A172 (cell line): ENCODE results near the gene MS4A6E. TPM values are rescaled to one million over a fixed set of nuclear protein-coding genes. Genes with fewer than 3 reads are reported as not detected.
"Not testable (repeated sequence)": the region's sequence is repeated elsewhere in the genome, so short reads cannot be mapped to it uniquely, and the experiment has no call there.

Source experiments
- DNase-seq: peaks from one replicate; pipeline ENCODE4 v3.0.0-alpha.2; 2015; ENCODE audit warnings: low spot score
- total RNA-seq: library from RNA; depleted of rRNA; stranded (reverse); fragments of >200 nt; shearing (Covaris generic); gene quantifications from 2 replicates; pipeline ENCODE4 v1.2.3, GENCODE V29; 2014; rRNA removed

The MS4A6E gene, protein sequence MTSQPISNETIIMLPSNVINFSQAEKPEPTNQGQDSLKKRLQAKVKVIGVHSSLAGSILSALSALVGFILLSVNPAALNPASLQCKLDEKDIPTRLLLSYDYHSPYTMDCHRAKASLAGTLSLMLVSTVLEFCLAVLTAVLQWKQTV
- total RNA-seq: not detected in 2 replicates

DNA sequence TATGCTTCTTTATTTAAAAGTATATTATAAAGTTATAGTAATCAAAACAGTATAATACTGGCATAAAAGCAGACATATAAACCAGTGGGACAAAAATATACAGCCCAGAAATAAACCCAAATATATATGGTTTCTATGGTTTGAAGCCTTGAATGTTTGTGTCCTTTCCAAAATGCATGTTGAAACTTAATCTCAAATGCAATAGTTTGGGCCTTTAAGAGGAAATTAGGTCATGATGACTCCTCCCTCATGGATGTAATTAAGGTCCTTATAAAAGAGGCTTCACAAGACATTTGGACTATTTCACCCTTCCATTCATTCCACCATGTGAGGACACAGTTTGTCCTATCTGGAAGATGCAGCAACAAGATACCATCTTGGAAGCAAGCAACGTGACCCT, at the start of gene MS4A6E:
Gene MS4A6E (plus strand): TSS at position 301 of the 400 bp plus-strand sequence. CDS start 7,641 bp downstream, outside the sequence.
- no peak for DNase-seq

DNA sequence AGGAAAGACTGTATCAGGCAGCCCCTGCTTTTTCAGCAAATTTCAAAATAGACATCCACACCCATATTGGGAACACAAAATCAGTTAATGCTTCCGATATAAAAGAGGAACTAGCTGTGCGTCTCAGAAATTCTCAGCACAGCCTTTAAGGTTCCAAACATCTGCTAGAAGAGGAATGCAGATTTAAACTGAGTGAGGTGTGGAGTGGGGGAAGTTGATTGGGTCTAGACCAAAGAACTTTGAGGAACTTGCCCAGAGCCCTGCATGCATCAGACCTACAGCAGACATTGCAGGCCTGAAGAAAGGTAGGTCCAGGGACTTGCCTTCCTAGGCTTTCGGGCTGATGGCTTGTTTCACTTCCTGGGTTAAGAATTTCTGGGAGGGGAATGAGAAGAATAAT, 46.6 kb upstream of the MS4A6E start, which contains the start of gene MS4A4A:
Gene MS4A4A (plus strand): TSS at position 255 of the 400 bp plus-strand sequence. CDS start 10 bp downstream, at position 265.
- DNase-seq: no peak

DNA sequence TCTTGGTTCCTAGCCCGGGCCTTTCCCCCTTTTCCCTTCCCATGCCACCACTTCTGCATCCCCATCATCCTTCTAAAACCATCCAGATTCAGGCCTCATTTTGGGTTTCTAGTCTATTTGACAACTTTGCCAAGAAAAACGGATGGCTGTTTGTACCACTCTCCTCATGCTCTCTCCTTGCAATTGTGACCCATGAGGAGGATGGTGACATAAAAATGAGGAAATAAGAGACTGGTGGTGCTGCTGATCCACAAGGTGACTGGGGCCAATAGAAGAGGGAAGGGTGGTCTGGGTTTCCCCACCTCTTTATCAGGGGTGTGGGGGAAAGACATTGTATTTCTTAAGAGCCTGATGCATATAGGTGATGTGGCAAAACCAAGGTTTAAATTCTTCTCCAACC, 45.6 kb upstream of the MS4A6E start:
- DNase-seq: no peak

DNA sequence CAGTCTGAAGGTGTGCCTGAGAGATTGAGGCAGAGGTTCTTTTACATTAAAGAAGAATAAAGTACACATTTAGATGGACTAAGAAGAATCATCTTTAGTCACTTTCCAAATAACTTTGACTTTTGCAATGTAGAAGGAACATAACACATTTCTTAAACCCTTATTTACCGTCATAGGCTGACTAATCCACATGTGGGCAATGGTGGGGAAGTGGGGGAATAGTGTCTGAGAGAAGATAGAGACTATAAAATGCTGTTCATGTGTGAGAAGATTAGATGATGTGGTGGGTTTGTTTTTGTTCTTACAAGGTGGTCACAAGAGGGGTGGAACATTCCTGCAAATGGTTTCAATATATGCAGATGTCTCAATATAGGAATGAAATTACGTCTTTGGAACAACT, 44.8 kb upstream of the MS4A6E start:
- no peak for DNase-seq

DNA sequence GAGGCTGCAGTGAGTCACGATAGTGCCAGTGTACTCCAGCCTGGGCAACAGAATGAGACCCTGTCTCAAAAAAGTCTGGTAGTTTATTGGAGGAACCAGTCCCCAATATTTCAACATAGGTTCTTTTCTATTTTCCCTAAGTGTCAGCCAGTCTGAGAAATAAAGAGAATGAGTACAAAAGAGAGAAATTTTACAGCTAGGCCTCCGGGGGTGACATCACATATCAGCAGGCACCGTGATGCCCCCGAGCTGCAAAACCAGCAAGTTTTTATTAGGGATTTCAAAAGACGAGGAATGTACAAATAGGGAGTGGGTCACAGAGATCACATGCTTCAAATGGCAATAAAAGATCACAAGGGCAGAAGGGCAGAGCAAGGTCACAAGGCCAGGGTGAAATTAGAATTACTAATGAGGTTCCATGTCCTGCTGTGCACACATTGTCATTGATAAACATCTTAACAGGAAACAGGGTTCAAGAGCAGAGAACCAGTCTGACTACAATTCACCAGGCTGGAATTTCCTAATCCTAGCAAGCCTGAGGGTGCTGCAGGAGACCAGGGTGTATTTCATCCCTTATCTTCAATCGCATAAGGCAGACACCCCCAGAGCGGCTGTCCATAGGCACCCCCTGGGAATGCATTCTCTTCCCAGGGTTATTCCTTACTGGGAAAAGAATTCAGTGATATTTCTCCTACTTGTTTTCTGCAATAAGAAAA, 41.5 kb upstream of the MS4A6E start:
- not testable (repeated sequence) for DNase-seq

DNA sequence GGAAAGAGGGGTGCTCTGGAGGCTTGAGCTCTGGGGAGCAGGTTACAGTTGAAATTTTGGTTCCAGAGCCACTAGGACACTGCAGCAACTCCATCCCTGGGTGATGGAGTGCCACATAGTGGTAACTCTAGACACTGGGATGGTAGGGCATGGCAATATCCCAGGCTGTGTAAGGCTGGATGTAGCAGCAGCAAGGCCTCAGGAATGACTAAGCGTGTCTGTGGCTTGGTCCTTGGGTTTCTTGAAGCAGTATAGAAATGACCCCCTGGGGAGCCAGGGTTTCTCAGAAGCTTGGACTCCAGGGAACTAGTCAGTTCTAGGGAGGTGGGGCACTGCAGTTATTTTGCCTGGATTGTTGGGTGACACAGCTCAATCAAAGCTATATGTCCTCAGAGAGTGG, 38.5 kb upstream of the MS4A6E start:
- peak; percentile 8 for DNase-seq

DNA sequence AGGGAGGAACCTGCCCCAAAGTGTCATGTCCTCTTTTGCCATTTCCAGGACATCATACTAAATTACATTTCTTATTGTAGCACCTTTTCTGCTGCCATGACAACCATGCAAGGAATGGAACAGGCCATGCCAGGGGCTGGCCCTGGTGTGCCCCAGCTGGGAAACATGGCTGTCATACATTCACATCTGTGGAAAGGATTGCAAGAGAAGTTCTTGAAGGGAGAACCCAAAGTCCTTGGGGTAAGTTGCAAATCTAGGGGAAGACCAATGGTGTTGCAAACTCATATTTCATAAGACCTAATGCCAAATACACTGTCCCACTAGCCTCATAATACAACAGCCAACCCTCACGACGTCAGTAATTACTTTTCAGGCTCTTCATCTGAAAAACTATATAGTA, 34.9 kb upstream of the MS4A6E start:
- no peak for DNase-seq

DNA sequence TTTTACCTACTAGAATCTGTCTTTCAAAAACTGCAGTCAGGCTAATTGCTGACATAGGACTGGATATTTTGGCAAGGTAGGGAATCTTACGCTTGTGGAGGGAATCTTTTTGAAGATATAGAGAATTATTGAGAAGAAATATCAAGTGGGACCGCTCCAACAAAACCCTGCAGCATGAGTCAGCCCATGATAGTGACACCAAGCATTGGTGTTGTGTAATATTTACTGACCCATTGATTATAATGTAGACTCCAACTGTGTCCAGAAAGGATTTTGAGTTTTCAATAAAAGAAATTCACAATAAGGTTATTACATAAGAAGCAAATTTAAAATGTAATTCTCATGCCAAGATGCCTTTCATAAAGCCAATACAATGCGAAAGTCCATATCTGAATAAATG, 25.9 kb upstream of the MS4A6E start:
- no peak for DNase-seq

DNA sequence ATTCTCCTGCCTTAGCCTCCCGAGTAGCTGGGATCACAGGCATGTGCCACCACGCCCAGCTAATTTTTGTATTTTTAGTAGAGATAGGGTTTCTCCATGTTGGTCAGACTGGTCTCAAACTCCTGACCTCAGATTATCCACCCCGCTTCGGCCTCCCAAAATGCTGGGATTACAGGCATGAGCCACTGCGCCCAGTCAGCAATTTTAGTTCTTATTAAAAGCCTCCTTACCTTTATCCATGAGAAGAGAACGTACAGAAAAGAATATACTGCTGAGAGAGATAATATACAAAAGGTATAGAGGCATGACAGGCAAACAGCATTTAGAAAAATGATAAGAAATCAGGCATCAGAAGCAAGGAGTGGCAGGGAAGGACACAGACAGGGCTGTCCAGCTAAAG, 25.2 kb upstream of the MS4A6E start:
- DNase-seq: not testable (repeated sequence)

DNA sequence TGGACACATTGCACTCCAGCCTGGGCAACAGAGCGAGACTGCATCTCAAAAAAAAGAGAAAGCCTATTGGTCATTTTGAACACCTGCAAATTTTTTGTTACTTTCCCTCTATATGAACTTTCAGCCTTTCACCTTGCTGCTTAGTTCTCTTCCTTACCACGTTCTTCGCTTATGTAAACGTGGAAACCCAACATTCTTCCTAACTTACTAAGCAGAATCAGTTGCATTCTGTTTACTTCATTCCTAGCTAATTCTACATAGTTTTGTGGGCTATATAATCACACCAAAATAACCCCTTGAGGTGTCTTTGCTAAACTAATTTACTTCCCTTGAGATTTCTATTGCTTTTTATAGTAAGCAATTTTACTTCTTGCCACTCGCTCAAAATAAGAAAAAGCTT, 23.4 kb upstream of the MS4A6E start:
- DNase-seq: no peak

DNA sequence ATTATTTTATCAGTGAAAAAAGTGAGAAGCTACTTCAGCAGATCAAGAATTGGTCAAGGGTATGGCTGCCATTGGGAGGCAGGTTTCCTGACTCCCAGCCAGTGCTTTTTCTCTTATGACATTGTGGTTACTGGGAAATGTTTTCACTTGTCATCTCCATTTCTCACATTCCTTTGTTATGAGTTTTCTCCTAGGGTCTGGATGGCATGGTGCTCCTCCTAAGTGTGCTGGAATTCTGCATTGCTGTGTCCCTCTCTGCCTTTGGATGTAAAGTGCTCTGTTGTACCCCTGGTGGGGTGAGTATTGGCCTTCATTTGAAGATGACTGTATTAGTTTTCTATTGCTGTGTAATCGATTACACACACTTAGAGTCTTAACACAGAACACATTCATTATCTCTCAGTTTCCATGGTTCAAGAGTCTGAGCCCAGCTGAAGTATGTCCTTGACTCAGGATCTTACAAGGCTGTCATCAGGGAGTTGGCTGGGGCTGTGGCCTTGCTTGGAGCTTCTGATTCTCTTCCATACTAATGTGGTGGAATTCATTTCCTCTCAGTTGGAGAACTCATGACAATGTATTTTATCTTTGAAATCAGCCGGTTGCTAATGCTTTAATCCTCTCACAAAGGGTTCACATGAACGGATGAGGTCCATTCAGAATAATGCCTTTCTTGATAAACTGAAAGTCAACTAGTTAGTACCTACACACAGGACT, 21.0 kb upstream of the MS4A6E start:
- peak; percentile 33 for DNase-seq

DNA sequence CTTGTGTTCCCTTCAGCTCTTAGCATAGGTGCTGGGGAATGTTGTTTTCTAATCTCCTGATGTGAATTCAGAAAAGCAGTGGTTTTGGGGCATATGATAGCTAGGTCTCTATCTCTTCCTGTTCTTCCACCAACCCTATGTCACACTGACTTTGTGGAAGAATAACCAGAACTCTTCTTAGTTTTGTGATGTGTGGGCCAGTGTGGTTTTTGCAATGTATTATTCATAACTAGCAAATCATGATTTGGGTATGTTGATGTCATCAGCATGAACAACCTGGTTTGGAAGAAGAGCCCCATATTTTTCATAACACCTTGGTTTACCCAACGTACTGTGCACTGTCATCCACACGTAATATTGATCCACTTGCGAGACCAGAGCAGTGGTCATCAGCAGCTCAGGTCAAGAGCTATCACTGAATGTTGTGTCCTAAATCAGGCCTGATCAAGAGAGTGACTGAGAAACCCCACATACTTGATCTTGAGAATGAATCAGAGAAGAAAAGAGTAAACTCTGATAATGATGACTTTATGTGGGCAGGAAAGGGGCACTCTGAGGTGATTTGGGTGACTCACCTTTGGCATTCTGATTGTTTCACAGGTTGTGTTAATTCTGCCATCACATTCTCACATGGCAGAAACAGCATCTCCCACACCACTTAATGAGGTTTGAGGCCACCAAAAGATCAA, 19.4 kb upstream of the MS4A6E start:
- DNase-seq: no peak

DNA sequence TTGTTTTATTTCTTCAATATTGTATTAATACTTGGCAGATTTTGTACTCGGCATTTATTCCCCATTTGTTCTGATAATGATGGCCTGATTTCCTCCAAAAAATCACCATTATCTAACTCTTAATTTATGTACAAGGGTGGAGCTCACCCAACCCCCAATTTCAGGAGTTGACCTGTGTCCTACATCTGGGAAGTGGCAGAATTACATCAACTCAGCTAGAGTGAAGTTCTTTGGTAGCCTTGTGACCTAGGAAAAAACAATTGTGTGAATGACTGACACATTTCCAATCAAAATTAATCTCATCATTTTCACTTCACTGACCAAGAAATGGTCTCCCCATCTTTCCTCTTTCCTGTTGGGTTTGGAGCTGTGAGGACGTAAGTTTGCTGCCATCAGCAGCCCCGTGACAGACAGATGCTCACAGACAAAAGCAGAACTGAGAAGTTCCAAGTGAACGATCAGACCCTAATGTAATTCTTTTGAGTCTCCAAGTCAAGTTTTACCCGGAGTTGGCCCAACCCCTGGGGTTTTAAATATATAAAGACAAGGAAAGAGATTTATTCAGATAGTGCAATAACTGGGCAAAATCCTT, 16.6 kb upstream of the MS4A6E start:
- DNase-seq: no peak

DNA sequence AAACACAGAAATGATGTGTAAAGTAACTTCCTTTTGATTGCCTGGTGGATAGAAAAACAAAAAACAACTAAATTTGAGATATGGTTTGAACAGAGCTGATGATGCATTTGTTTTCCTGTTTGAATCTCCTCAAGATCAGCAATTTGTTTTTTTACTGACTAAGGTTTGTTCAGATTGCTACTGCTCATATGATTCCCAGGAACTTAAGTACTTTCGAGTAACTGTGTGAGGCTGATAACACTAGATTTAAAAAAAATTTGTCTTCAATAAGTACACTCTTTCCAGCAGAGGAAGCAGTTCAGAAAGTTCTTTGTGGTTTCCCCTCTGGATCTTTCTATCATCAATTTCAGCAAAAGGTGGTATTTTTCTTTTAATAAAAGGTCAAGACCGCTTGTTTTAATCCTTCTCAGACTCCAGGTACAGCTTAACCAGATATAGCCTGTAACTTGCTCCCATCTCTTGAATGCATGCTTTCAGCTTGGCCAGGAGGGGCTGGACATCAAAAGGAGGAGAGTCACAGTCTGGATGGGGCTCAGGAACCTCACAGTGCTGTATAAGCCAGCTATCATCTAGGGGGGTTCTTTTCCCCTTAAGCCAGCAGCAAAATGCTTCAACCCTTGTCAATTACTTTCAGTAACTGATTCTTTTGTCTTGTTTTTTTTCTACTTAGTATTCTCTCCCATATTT, 12.3 kb upstream of the MS4A6E start:
- DNase-seq: no peak

DNA sequence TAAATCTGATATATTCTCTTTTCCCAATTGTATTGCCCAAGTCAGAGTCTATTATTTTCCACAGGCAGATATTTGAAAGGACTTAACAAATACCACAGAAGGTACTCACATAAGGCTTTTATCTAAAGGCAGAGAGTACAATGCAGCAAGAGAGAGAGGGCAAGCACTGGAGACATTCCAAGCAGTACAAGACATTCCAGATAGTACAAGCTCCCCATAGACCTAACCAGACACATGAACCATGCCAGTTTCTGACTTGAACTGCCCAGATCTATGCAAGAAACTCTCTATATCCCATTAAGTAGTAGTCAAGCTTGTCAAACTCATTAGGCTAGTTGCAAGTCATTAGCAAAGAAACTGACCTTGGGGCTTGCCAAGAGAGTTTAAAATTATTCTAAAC, 11.2 kb upstream of the MS4A6E start:
- no peak for DNase-seq

DNA sequence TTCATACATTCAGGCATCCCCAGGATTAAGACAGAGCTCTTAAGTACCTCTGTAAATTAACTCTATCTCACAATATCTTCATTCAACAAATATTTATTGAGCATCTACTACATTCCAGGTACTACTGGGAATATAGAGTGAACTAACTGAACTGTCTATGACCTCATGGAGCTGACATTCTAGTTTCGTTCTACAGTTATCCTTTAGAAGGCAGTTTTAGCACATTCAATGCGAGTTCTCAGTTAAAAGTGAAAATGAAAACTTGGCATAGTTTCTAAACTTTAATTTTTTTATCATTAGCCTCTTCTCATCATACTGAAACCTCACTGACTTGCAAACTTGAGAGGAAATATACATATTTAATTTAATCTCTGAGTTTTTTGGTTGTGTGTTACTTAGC, 10.7 kb upstream of the MS4A6E start:
- no peak for DNase-seq

DNA sequence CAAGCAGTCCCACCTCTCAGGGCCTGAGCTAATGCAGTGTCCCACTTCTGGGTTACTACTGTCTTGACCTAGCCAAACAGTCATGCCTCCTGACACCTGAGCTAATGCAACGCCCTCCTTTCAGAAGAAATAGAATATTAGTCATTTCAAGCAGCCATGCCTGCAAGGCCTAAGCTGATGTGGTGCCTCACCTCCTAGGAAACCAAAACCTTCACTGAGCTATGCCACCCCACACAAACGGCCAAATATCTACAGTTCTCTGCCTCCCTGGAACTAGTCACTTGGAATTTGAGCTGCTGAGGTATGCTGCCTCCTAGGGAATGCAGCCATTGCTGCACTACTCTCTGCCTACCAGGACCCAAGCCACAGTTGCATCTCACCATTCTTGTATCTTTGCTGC, 8.3 kb upstream of the MS4A6E start:
- no peak for DNase-seq

DNA sequence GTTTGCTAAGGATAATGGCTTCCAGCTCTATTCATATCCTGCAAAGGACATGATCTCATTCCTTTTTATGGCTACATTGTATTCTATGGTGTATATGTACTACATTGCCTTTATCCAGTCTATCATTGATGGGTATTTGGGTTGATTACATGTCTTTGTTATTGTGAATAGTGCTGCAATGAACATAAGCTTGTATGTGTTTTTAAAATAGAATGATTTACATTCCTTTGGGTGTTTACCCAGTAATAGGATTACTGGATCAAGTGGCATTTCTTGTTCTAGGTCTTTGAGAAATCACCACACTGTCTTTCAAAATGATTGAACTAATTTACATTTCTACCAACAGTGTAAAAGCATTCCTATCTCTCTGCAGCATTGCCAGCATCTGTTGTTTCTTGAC, 6.0 kb upstream of the MS4A6E start:
- DNase-seq: no peak

DNA sequence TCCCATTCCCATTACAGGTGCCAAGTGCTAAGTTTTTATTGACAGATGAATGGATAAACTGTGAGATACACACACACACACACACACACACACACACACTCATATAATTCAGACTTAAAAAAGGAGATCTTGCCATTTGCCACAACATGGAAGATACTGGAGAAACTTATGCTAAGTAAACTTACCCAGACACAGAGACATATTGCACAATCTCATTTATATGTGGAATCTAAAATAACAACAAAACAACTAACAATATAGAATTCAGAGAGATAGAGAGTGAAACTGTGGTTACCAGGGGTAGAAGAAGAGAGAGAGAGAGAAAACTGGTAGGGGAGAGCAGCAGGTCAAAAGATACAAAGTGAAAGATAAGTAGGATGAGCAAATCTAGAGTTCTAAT, 1.4 kb downstream of the MS4A6E start:
- DNase-seq: no peak

DNA sequence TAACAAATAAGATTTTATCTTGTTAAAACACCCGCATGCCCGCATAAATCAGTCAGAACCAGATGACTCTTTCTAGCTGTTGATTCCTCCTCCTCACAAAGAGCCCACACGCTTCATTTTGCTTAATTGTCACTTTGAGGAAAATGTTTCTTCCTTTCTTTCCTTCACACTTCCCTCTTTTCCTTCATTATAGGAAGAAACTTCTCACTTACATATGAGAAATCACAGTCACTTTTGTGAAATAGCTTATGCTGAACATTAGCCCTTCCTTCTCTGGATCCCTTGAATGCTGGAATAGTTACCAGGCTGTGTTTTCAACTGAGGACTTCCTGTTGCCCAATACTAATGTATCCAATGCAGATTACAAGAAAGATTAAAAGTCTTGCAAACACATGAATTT, 5.8 kb downstream of the MS4A6E start:
- no peak for DNase-seq

DNA sequence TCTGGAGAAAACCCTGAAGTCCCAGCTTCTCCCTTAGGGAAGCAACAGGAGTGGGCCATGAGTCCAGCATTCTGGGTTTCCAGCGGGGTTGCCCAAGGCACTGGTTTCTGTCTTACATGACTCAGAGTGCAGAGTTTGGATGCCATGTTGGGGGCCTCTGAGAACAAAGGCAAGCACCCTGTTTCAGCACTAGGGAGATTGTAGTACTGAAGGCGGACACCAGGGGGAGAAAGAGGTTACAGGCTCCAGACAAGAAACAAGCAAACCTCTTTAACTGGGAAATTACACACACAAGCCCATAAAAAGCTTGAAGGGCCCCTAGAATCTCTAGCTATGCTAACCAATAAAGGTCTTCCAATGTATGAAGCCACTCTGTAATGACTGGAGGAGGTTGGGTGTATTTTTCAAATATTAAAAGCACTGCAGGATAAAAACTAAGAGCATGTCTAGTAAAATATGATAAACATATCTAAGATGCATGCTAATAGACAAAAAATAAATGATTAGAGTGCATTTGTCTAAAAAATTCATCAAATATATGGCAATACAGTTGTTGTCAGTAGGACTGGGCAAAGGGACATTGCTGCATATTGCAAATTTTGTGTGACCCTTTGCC, 7.1 kb downstream of the MS4A6E start:
- peak; percentile 49 for DNase-seq
